Epithelial cell of prostate (primary cell): Measurements from ENCODE around the gene SYNE2.
"Not testable (repeated sequence)": the region's sequence is repeated elsewhere in the genome, so short reads cannot be mapped to it uniquely, and the experiment has no call there.

Experiments used
- DNase-seq: peaks from one replicate; pipeline ENCODE4 v3.0.0-alpha.2; 2011; ENCODE audit warnings: low read depth, low spot score
- H3K27ac ChIP-seq: fragments of 450-650 bp; 2 replicates; pipeline ENCODE4 v1.5.1; 2017; ENCODE audit warnings: mild to moderate bottlenecking

SYNE2 gene

GRCh38 chr14:63852817-63853731, at the start of gene SYNE2:
Gene SYNE2 (plus strand): TSS chr14:63853004. CDS start chr14:63909149, 56,145 bp downstream.
- peak within 1 kb of the TSS; percentile 68 for H3K27ac ChIP-seq
- no peak for DNase-seq

GRCh38 chr14:63803221-63803791, 49.5 kb upstream of the SYNE2 start:
- DNase-seq, H3K27ac ChIP-seq: not testable (repeated sequence)

DNA sequence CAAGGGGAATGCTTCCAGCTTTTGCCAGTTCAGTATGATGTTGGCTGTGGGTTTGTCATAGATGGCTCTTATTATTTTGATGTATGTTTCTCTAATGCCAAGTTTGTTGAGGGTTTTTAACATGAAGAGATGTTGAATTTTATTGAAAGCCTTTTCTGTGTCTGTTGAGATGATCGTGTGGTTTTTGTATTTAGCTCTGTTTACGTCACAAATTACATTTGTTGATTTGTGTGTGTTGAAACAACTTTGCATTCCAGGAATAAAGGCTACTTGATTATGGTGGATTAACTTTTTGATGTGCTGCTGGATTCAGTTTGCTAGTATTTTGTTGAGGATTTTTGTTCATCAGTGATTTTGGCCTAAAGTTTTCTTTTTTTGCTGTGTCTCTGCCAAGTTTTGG, 46.7 kb upstream of the SYNE2 start:
- H3K27ac ChIP-seq, DNase-seq: not testable (repeated sequence)

DNA sequence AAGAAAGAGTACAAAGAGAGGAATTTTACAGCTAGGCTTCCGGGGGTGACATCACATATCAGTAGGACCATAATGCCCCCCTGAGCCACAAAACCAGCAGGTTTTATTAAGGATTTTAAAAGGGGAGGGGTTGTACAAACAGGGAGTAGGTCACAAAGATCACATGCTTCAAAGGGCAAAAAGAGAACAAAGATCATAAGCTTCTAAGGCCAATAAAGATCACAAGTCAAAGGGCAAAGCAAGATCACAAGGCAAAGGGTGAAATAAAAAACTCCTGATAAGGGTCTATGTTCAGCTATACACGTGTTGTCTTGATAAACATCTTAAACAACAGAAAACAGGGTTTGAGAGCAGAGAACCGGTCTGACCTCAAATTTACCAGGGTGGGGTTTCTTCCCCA, 41.1 kb upstream of the SYNE2 start:
- not testable (repeated sequence) for H3K27ac ChIP-seq, DNase-seq

- H3K27ac ChIP-seq = no peak overlapping the region
- no peak for DNase-seq
Measured at GRCh38 chr14:63833728-63834127, 19.1 kb upstream of the SYNE2 start.

- no peak overlapping the region for H3K27ac ChIP-seq
- DNase-seq = no peak
Measured at GRCh38 chr14:63840981-63841380, 11.8 kb upstream of the SYNE2 start.

- DNase-seq = no peak
- no peak overlapping the region for H3K27ac ChIP-seq
Measured at GRCh38 chr14:63843796-63844195, 9.0 kb upstream of the SYNE2 start.

- no peak overlapping the region for H3K27ac ChIP-seq
- no peak for DNase-seq
Measured at GRCh38 chr14:63848890-63849289, 3.9 kb upstream of the SYNE2 start.

DNA sequence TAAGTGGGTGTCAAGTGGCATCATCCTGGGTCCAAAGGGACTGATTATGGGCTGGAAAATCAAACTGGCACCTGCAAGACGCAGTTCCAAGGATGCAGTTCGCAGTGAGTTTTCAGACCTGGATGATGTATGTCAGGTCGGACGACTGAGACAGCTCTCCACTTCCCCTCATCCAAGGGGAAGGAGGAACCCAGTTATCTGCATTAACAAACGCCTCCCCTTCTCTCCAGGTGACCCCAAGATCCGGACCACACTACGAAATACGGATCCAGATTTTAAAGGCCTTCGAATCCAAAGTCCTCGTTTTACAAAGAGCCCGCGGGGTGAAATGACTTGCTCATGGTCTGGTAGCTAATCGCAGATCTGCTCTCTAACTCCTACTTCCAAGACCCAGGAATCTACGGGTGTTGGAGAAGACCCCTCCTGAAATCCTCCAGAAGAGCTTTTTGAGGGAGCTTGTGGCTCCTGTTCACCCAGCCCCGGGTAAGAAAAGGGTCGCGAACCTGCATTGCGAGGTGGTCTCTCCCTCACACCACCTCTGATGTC, 460 bp upstream of the SYNE2 start:
- no peak overlapping the region for H3K27ac ChIP-seq
- DNase-seq = no peak

- peak; percentile 91 for DNase-seq
- H3K27ac ChIP-seq = peak overlapping the region; percentile 68
Measured at GRCh38 chr14:63853831-63854293, 1.1 kb downstream of the SYNE2 start.

- no peak for DNase-seq
- peak overlapping the region; percentile 68 for H3K27ac ChIP-seq
Measured at GRCh38 chr14:63854330-63854729, 1.5 kb downstream of the SYNE2 start.

DNA sequence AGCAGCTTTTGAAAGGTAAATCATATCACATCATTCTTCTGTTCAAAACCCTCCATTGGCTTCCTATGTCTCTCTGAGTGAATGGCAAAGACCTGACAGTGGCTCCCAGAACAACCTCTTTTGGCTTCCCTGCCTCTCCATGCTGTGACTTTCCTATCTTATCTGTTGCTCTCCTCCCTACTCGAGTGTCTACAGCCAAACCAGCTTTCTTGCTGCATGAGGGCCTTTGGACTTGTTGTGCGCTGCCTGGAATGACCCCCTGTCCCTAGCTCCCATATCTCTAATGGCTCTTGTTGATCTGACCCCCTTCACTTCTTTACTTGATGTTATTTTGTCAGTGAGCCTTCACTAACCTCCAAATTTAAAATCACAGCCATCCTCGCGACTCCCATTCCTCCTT, 2.5 kb downstream of the SYNE2 start:
- no peak overlapping the region for H3K27ac ChIP-seq
- DNase-seq = no peak

DNA sequence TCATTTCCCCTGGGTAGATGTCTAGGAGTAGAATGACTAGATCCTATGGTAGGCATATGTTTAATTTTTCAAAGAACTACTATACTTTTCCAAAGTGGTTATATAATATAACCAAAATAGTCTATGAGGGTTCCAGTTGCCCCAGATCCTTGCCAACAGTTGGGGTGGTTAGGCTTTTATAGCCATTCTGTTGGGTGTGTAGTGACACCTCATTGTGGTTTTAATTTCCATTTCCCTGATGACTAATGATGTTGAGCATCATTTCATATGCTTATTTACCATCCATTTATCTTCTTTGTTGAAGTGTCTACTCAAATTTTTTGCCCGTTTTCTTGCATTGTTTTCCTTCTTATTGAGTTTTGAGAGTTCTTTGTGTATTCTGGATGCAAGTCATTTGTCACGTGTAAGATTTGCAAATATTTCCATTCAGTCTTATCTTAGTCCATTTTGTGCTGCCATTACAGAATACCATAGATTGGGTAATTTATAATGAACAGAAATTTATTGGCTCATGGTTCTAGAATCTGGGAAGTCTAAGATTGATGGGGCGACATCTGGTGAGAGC, 4.7 kb downstream of the SYNE2 start:
- no peak overlapping the region for H3K27ac ChIP-seq
- peak; percentile 66 for DNase-seq

- no peak overlapping the region for H3K27ac ChIP-seq
- no peak for DNase-seq
Measured at GRCh38 chr14:63860146-63860545, 7.3 kb downstream of the SYNE2 start.

- DNase-seq = no peak
- no peak overlapping the region for H3K27ac ChIP-seq
Measured at GRCh38 chr14:63862163-63862562, 9.4 kb downstream of the SYNE2 start.

DNA sequence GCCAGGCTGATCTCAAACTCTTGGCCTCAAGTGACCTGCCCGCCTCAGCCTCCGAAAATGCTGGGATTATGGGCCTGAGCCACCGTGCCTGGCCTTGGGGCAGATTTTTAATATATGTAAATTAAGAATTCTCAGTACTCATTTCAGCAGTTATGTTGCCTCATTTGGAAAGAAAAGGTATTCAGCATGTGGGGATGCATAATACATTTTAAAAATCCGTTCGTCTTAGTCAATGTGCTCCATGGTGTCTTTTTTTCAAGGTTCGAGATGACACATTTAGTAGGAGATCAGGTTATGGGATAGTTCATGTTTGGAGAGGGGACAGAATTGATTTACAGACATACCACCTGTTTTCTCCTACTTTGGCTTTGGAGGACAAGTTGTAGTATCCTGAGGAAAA, 10.2 kb downstream of the SYNE2 start:
- DNase-seq = no peak
- H3K27ac ChIP-seq = no peak overlapping the region

DNA sequence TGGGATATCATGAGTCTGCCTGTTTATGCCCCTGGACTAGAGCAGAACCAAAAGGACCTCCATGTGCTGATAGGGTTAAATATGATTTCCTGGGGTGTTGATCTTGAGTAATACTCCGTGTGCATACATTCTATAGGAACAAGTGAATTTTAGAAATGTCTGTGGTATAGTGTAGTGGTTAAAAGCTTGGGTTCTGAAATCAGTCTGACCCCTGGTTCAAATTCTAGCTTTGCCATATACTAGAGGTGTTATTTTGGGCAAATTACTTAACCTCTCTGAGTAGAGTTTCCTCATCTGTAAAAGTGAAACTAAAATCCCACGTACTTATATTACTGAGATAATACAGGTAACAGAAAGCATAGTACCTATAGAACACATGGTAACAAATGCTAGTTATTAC, 12.0 kb downstream of the SYNE2 start:
- H3K27ac ChIP-seq = peak overlapping the region; percentile 81
- not testable (repeated sequence) for DNase-seq

- no peak for DNase-seq
- no peak overlapping the region for H3K27ac ChIP-seq
Measured at GRCh38 chr14:63867933-63868921, 15.4 kb downstream of the SYNE2 start.

DNA sequence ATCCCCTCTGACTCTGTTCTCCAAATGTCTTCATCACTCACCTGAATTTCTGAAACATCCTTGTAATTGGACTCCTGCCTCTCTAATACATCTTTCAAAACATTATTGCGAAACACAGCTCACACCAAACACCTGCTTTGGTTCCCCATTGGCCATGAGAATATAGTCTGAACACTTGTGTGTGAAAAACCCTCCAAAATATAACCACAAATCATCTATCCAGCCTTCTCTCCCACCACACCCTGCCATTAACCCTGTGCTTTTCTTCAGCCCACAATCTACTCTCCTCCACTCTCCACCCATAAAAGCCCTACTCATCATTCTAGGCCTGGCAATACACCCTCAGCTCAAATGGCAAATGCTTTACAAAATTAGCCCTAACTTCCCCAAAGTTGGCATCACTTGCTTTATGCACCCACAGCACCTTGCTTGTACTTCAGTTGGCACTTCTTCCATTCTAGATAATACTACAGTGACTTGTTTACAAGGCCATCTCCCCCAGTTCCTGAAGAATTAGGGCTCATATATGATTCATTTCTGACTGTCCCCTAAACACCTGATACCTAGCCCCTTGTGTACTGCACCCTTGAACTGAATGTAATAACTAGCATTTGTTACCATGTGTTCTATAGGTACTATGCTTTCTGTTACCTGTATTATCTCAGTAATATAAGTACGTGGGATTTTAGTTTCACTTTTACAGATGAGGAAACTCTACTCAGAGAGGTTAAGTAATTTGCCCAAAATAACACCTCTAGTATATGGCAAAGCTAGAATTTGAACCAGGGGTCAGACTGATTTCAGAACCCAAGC, 17.3 kb downstream of the SYNE2 start:
- DNase-seq, H3K27ac ChIP-seq: not testable (repeated sequence)
